Parathyroid adenoma (tissue), 2 donors: Measurements from ENCODE around the gene TMEM163.
A peak's percentile ranks its signal among the peaks of the same experiment; 100 is the strongest.

ENCODE experiments used
- H2AFZ ChIP-seq: fragments of 300-600 bp; sonication (generic); one replicate; pipeline ENCODE4 v1.7.0; 2017; ENCODE audit warnings: antibody characterized with exemption, mild to moderate bottlenecking
- H3K27ac ChIP-seq: fragments of 300-600 bp; sonication (generic); one replicate; pipeline ENCODE4 v1.7.0; 2017
- H3K27me3 ChIP-seq: fragments of 300-600 bp; sonication (generic); one replicate; pipeline ENCODE4 v1.7.0; 2017; ENCODE audit warnings: low read length; ENCODE audit not compliant: control insufficient read depth, insufficient read depth
- H3K36me3 ChIP-seq: fragments of 300-600 bp; sonication (generic); one replicate; pipeline ENCODE4 v1.7.0; 2017; ENCODE audit warnings: low read length; ENCODE audit not compliant: control insufficient read depth, insufficient read depth
- H3K4me1 ChIP-seq: fragments of 300-600 bp; sonication (generic); one replicate; pipeline ENCODE4 v1.7.0; 2017; ENCODE audit warnings: control low read depth
- H3K4me2 ChIP-seq: fragments of 300-600 bp; sonication (generic); one replicate; pipeline ENCODE4 v1.7.0; 2017; ENCODE audit warnings: low read length
- H3K4me3 ChIP-seq: fragments of 300-600 bp; sonication (generic); one replicate; pipeline ENCODE4 v1.7.0; 2017; ENCODE audit warnings: low read depth, low read length
- H3K79me2 ChIP-seq: fragments of 300-600 bp; sonication (generic); one replicate; pipeline ENCODE4 v1.7.0; 2017; ENCODE audit warnings: control low read depth
- H3K9ac ChIP-seq: fragments of 300-600 bp; sonication (generic); one replicate; pipeline ENCODE4 v1.7.0; 2017; ENCODE audit warnings: mild to moderate bottlenecking
- H3K9me3 ChIP-seq: fragments of 300-600 bp; sonication (generic); one replicate; pipeline ENCODE4 v1.7.0; 2017; ENCODE audit warnings: low read length; ENCODE audit not compliant: control insufficient read depth
- CTCF ChIP-seq: fragments of 300-600 bp; sonication (generic); IDR thresholded peaks from one replicate; pipeline ENCODE4 v1.7.0; 2017; ENCODE audit warnings: antibody characterized with exemption, mild to moderate bottlenecking
- donor health status: primary hyperparathyroidism.

Gene TMEM163

GRCh38 chr2:134671513-134671912, 47.3 kb downstream of the TMEM163 start:
- Histone ChIP-seq H3K4me2 (no peak overlapping the region), H3K9ac (no peak overlapping the region), H3K27me3 (no peaks in the 10 kb centered on the region), H3K4me3 (no peak overlapping the region), H3K4me1 (peaks cover 7% of the 10 kb centered on the region), H3K79me2 (no peaks in the 10 kb centered on the region), H2AFZ (no peak overlapping the region), H3K27ac (no peak overlapping the region), H3K36me3 (no peaks in the 10 kb centered on the region), H3K9me3 (no peaks in the 10 kb centered on the region)
- no peak for TF ChIP-seq CTCF

GRCh38 chr2:134670955-134671354, 47.8 kb downstream of the TMEM163 start:
- peaks cover 7% of the 10 kb centered on the region for H3K4me1 ChIP-seq
- H3K4me3 ChIP-seq: no peak overlapping the region
- TF ChIP-seq CTCF: no peak
- no peaks in the 10 kb centered on the region for H3K79me2 ChIP-seq
- no peak overlapping the region for H3K27ac ChIP-seq
- H3K36me3 ChIP-seq: no peaks in the 10 kb centered on the region
- no peak overlapping the region for H3K4me2 ChIP-seq
- no peaks in the 10 kb centered on the region for H3K9me3 ChIP-seq
- H3K27me3 ChIP-seq: no peaks in the 10 kb centered on the region
- peak overlapping the region; percentile 71 for H2AFZ ChIP-seq
- H3K9ac ChIP-seq: no peak overlapping the region

GRCh38 chr2:134669731-134670669, 48.8 kb downstream of the TMEM163 start:
- no peak overlapping the region for H3K4me3 ChIP-seq

GRCh38 chr2:134668821-134669220, 50.0 kb downstream of the TMEM163 start:
- Histone ChIP-seq H2AFZ (no peak overlapping the region), H3K27me3 (no peaks in the 10 kb centered on the region), H3K36me3 (no peaks in the 10 kb centered on the region), H3K9me3 (no peaks in the 10 kb centered on the region), H3K4me2 (no peak overlapping the region), H3K79me2 (no peaks in the 10 kb centered on the region), H3K9ac (no peak overlapping the region), H3K4me1 (peaks cover 7% of the 10 kb centered on the region), H3K4me3 (no peak overlapping the region), H3K27ac (no peak overlapping the region)
- no peak for TF ChIP-seq CTCF

More at GRCh38 chr2:134669731-134670669, 48.8 kb downstream of the TMEM163 start:
- H3K27ac ChIP-seq: no peak overlapping the region
- H3K9ac ChIP-seq: no peak overlapping the region
- no peaks in the 10 kb centered on the region for H3K79me2 ChIP-seq
- TF ChIP-seq CTCF: no peak
- peak overlapping the region; percentile 71 for H2AFZ ChIP-seq
- H3K4me1 ChIP-seq: peaks cover 7% of the 10 kb centered on the region
- no peak overlapping the region for H3K4me2 ChIP-seq
- H3K9me3 ChIP-seq: no peaks in the 10 kb centered on the region
- no peaks in the 10 kb centered on the region for H3K27me3 ChIP-seq
- no peaks in the 10 kb centered on the region for H3K36me3 ChIP-seq
